Activated T-cell treated with anti-CD3 and anti-CD28 coated beads, Interleukin-2, amount 50 U/mL, for 4 hours (primary cell): ENCODE results near the gene NFIX. TPM values are rescaled to one million over a fixed set of nuclear protein-coding genes. Genes with fewer than 3 reads are reported as not detected.
"Not testable (repeated sequence)": the region's sequence is repeated elsewhere in the genome, so short reads cannot be mapped to it uniquely, and the experiment has no call there.

Experiments
- ATAC-seq, 2 donors: fragments of 200-7000 bp; cut with Tn5 transposase; one replicate each; pipeline ENCODE4 v1.10.0; 2021
- DNase-seq: peaks from one replicate; pipeline ENCODE4 v3.0.0-alpha.2; 2020
- H3K27me3 Mint-ChIP-seq: one replicate; pipeline ENCODE4 v1.8.0; 2021; ENCODE audit warnings: low read depth, mixed read lengths
- H3K36me3 Mint-ChIP-seq: one replicate; pipeline ENCODE4 v1.8.0; 2022; ENCODE audit warnings: mixed read lengths; ENCODE audit not compliant: insufficient read depth
- H3K4me1 Mint-ChIP-seq: one replicate; pipeline ENCODE4 v1.8.0; 2021; ENCODE audit warnings: low read depth, mixed read lengths
- H3K4me3 Mint-ChIP-seq: one replicate; pipeline ENCODE4 v1.8.0; 2021; ENCODE audit warnings: mild to moderate bottlenecking, moderate library complexity, mixed read lengths
- H3K9me3 Mint-ChIP-seq: one replicate; pipeline ENCODE4 v1.8.0; 2021; ENCODE audit warnings: mixed read lengths
- total RNA-seq, 3 donors: library from RNA; stranded (reverse); gene quantifications; one replicate each; pipeline ENCODE4 v1.2.1, GENCODE V29; 2021

Gene NFIX
- total RNA-seq, 3 donors from 2014 or later, result 11.1 to 20.4 (median 16.1) TPM

- H3K27me3 Mint-ChIP-seq, result peaks cover 14% of the 10 kb centered on the region
- no peak for DNase-seq
- ATAC-seq, result no peak
- H3K4me1 Mint-ChIP-seq, result peaks cover 10% of the 10 kb centered on the region
- no peak overlapping the region for H3K4me3 Mint-ChIP-seq
- no peaks in the 10 kb centered on the region for H3K9me3 Mint-ChIP-seq
- no peaks in the 10 kb centered on the region for H3K36me3 Mint-ChIP-seq
These were observed 20.7 kb upstream of the NFIX start for GRCh38 chr19:12974301-12975220.

- H3K4me1 Mint-ChIP-seq, result peaks cover 5% of the 10 kb centered on the region
These were observed 20.0 kb upstream of the NFIX start for GRCh38 chr19:12975221-12975741.

DNA sequence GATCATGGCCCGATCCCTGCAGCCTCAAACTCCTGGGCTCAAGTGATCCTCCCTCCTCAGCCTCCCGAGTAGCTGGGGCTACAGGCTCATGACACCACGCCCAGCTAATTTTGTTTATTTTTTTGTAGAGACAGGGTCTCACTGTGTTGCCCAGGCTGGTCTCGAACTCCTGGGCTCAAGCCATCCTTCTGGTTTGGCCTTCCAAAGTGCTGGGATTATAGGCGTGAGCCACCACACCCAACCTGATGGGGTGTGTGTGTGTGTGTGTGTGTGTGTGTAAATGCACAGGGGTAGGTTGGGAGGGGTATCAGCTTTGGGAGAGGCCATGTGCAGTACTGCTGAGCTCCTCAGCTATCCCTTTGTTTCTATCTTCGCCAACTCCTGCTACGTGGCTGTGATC is 19.2 kb upstream of the NFIX start:
- not testable (repeated sequence) for H3K4me1 Mint-ChIP-seq, H3K4me3 Mint-ChIP-seq, H3K36me3 Mint-ChIP-seq, DNase-seq, ATAC-seq, H3K9me3 Mint-ChIP-seq
- H3K27me3 Mint-ChIP-seq, result peaks cover 16% of the 10 kb centered on the region

More at GRCh38 chr19:12975221-12975741, 20.0 kb upstream of the NFIX start:
- H3K36me3 Mint-ChIP-seq, result no peaks in the 10 kb centered on the region
- no peak for DNase-seq
- H3K4me3 Mint-ChIP-seq, result no peak overlapping the region
- H3K27me3 Mint-ChIP-seq, result peaks cover 14% of the 10 kb centered on the region
- no peaks in the 10 kb centered on the region for H3K9me3 Mint-ChIP-seq
- ATAC-seq, result no peak

DNA sequence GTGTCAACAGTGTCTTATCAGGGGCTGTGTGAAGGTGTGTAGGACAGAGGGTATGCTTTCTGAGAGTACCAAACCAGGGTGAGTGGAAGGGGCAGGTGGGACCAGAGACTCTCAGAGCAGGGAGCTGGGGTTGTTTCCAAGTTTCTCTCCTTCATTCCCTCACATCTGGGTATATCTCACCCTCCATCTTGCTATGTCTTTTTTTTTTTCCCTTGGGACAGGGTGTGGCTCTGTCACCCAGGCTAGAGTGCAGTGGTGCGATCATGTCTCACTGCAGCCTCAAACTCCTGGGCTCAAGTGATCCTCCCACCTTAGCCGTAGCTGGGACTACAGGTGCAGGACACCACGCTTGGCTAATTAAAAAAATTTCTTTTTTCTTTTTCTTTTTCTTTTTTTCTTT is 15.3 kb upstream of the NFIX start:
- no peak for DNase-seq
- H3K4me3 Mint-ChIP-seq, result no peak overlapping the region
- ATAC-seq, result no peak
- H3K27me3 Mint-ChIP-seq, result peaks cover 15% of the 10 kb centered on the region
- H3K4me1 Mint-ChIP-seq, result peaks cover 3% of the 10 kb centered on the region
- H3K9me3 Mint-ChIP-seq, result no peaks in the 10 kb centered on the region
- H3K36me3 Mint-ChIP-seq, result no peaks in the 10 kb centered on the region

DNA sequence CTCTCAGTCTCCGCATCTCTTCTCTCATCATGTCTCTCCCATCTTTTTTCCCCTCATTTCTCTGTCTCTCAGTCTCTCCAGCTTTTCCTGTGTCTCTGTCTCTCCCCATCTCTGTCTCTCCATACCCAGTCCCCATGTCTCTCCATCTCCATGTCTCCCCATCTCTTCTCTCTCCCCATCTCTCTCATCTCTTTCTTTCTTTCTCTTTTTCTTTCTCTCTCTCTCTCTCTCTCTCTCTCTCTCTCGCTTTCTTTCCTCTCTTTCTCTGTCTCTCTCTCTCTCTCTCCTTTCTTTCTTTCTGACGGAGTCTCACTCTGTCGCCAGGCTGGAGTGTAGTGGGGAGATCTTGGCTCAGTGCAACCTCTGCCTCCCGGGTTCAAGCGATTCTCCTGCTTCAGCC is 12.6 kb upstream of the NFIX start:
- Mint-ChIP-seq H3K4me3 (no peak overlapping the region), H3K4me1 (peaks cover 6% of the 10 kb centered on the region)
- no peak for ATAC-seq

GRCh38 chr19:12983091-12983490 is 12.2 kb upstream of the NFIX start:
- no peak overlapping the region for H3K4me3 Mint-ChIP-seq
- DNase-seq (no peak), ATAC-seq (no peak)
- peaks cover 5% of the 10 kb centered on the region for H3K4me1 Mint-ChIP-seq
- H3K27me3 Mint-ChIP-seq, result peaks cover 8% of the 10 kb centered on the region
- H3K9me3 Mint-ChIP-seq, result no peaks in the 10 kb centered on the region
- no peaks in the 10 kb centered on the region for H3K36me3 Mint-ChIP-seq

More for the DNA sequence above, 12.6 kb upstream of the NFIX start:
- no peaks in the 10 kb centered on the region for H3K36me3 Mint-ChIP-seq
- no peak for DNase-seq
- no peaks in the 10 kb centered on the region for H3K9me3 Mint-ChIP-seq
- H3K27me3 Mint-ChIP-seq, result peaks cover 12% of the 10 kb centered on the region

- Mint-ChIP-seq H3K4me1 (peaks cover 5% of the 10 kb centered on the region), H3K4me3 (no peak overlapping the region), H3K36me3 (no peaks in the 10 kb centered on the region), H3K9me3 (no peaks in the 10 kb centered on the region), H3K27me3 (peaks cover 5% of the 10 kb centered on the region)
- ATAC-seq (peak; percentile 81 to 86), DNase-seq (peak; percentile 76)
These were observed 11.6 kb upstream of the NFIX start for GRCh38 chr19:12983542-12984142.

GRCh38 chr19:12984143-12984627 is 11.1 kb upstream of the NFIX start:
- peaks cover 5% of the 10 kb centered on the region for H3K4me1 Mint-ChIP-seq
- H3K36me3 Mint-ChIP-seq, result no peaks in the 10 kb centered on the region
- ATAC-seq (no peak), DNase-seq (no peak)
- H3K27me3 Mint-ChIP-seq, result peaks cover 2% of the 10 kb centered on the region
- no peaks in the 10 kb centered on the region for H3K9me3 Mint-ChIP-seq
- no peak overlapping the region for H3K4me3 Mint-ChIP-seq

DNA sequence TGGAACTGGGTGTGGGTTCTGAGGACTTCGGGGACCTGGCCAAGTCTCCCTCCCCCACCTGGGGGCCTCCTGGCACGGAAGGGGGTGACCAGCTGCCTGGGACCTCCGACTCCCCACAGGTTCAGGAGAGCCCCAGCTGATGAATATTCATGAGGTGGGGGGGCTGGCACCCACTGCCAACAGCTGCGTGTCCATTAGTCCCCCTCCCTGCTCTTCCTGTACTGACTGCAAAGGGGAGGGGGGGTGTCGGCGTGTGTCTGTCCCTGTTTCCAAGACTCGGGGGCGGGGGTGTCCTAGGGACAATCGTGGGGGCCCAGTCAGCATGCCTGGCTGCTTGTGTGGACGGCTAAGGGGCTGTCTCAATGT is 10.6 kb upstream of the NFIX start:
- no peaks in the 10 kb centered on the region for H3K36me3 Mint-ChIP-seq

GRCh38 chr19:12985049-12985776 is 10.1 kb upstream of the NFIX start:
- Mint-ChIP-seq H3K9me3 (no peaks in the 10 kb centered on the region), H3K36me3 (no peaks in the 10 kb centered on the region), H3K4me3 (no peak overlapping the region), H3K27me3 (peaks cover 2% of the 10 kb centered on the region), H3K4me1 (peaks cover 5% of the 10 kb centered on the region)
- no peak for DNase-seq
- peak in 1 of 2 donors; percentile 45 for ATAC-seq

More for the DNA sequence above, 10.6 kb upstream of the NFIX start:
- H3K4me1 Mint-ChIP-seq, result peaks cover 5% of the 10 kb centered on the region
- peaks cover 2% of the 10 kb centered on the region for H3K27me3 Mint-ChIP-seq
- DNase-seq (no peak), ATAC-seq (peak in 1 of 2 donors; percentile 19)
- H3K9me3 Mint-ChIP-seq, result no peaks in the 10 kb centered on the region
- no peak overlapping the region for H3K4me3 Mint-ChIP-seq

DNA sequence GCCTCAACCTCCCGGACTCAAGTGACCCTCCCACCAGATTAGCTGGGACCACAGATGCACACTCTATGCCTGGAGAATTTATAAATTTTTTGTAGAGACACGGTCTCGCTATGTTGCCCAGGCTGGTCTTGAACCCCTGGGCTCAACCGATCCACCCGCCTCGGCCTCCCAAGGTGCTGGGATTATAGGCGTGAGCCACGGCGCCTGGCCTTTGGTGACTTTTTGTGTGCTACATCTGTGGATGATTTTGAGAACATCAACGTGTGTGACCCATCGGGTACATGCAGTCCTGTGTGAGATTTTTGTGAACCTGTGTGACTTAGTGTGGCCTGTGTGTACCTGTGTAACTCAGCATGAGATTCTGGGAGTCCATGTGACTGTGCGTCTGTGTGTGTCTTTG is 8.5 kb upstream of the NFIX start:
- Mint-ChIP-seq H3K27me3 (no peaks in the 10 kb centered on the region), H3K36me3 (no peaks in the 10 kb centered on the region), H3K4me1 (peaks cover 5% of the 10 kb centered on the region), H3K4me3 (no peak overlapping the region), H3K9me3 (no peaks in the 10 kb centered on the region)
- ATAC-seq (no peak), DNase-seq (no peak)

GRCh38 chr19:12987190-12987589 is 8.1 kb upstream of the NFIX start:
- no peak for DNase-seq
- ATAC-seq, result no peak
- Mint-ChIP-seq H3K4me1 (peaks cover 5% of the 10 kb centered on the region), H3K36me3 (no peaks in the 10 kb centered on the region), H3K27me3 (no peaks in the 10 kb centered on the region), H3K9me3 (no peaks in the 10 kb centered on the region), H3K4me3 (no peak overlapping the region)

DNA sequence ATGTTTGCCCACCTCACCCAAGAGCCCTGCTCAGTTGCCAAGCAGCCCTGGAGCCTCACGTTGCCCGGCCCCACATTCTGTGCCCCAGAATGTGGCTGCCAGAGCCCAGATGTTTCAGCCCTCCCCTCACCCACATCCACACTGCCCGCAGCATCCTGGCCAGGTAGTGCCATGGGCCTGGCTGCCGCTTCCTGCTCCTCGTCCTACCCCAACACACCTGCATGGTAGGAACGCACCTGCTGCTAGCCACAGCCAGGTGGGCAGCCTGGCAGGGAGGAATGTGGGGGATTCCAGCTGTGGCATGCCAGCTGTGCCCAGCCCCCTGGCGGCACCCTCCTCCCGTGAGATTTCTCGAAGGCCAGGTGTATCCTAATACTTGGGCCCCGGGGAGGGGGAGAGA is 7.5 kb upstream of the NFIX start:
- DNase-seq (no peak), ATAC-seq (no peak)
- Mint-ChIP-seq H3K4me1 (peaks cover 5% of the 10 kb centered on the region), H3K27me3 (no peaks in the 10 kb centered on the region), H3K9me3 (no peaks in the 10 kb centered on the region), H3K36me3 (no peaks in the 10 kb centered on the region), H3K4me3 (no peak overlapping the region)

DNA sequence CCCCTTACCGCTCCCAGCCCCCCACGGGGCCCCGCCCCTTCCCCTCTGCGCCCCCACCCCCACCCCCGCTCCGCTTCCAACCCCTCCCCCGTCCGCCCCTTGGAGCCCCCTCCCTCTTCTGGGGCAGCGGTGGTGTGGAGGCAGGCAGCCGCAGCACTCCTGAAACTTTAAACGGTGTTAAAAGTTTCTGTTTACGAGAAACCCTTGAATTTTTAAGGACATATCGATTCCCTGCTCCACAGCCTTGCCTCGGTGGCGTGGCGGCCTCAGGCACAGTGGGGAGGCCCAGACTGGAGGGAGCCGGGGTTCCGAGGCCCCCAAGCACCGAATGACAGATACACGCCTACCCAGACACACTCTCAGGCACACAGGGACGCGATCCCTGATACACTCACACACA is 4.8 kb upstream of the NFIX start:
- no peak for ATAC-seq
- no peaks in the 10 kb centered on the region for H3K9me3 Mint-ChIP-seq
- peaks cover 7% of the 10 kb centered on the region for H3K27me3 Mint-ChIP-seq
- no peak for DNase-seq
- no peak overlapping the region for H3K4me3 Mint-ChIP-seq
- no peaks in the 10 kb centered on the region for H3K36me3 Mint-ChIP-seq
- peaks cover 5% of the 10 kb centered on the region for H3K4me1 Mint-ChIP-seq
